Central memory CD8-positive, alpha-beta T cell (primary cell): Measurements from ENCODE around the gene KRCC1.
"Not testable (repeated sequence)": the region's sequence is repeated elsewhere in the genome, so short reads cannot be mapped to it uniquely, and the experiment has no call there.

Experiments used
- ATAC-seq: fragments of 150-1000 bp; cut with Tn5 transposase; replicated peaks from 2 replicates; pipeline ENCODE4 v1.10.0; 2022; ENCODE audit warnings: mild to moderate bottlenecking, moderate FRiP score, moderate number of reproducible peaks; ENCODE audit not compliant: poor library complexity, severe bottlenecking; ENCODE audit errors: extremely low read depth
- DNase-seq, 2 donors: peaks; one replicate each; pipeline ENCODE4 v3.0.0; 2021; ENCODE audit warnings: low spot score in 2 of 2
- H3K27ac Mint-ChIP-seq: one replicate; pipeline ENCODE4 v1.8.0; 2022; ENCODE audit warnings: low read depth, mild to moderate bottlenecking, moderate library complexity, mixed read lengths
- H3K27me3 Mint-ChIP-seq: one replicate; pipeline ENCODE4 v1.8.0; 2022; ENCODE audit warnings: mixed read lengths
- H3K36me3 Mint-ChIP-seq: one replicate; pipeline ENCODE4 v1.8.0; 2022; ENCODE audit warnings: mild to moderate bottlenecking, moderate library complexity, mixed read lengths; ENCODE audit not compliant: insufficient read depth
- H3K4me1 Mint-ChIP-seq: one replicate; pipeline ENCODE4 v1.8.0; 2022; ENCODE audit warnings: mixed read lengths
- H3K4me3 Mint-ChIP-seq: one replicate; pipeline ENCODE4 v1.8.0; 2022; ENCODE audit warnings: mild to moderate bottlenecking, moderate library complexity, mixed read lengths
- H3K9me3 Mint-ChIP-seq: one replicate; pipeline ENCODE4 v1.8.0; 2022; ENCODE audit warnings: mixed read lengths

Gene KRCC1

GRCh38 chr2:88053934-88054781 lies 1.4 kb downstream of the KRCC1 start:
- ATAC-seq = no peak
- Mint-ChIP-seq H3K4me3 (peak overlapping the region; percentile 91), H3K27me3 (no peaks in the 10 kb centered on the region), H3K4me1 (peaks cover 37% of the 10 kb centered on the region), H3K27ac (peak overlapping the region; percentile 96), H3K9me3 (no peaks in the 10 kb centered on the region), H3K36me3 (peaks cover 26% of the 10 kb centered on the region)
- DNase-seq = no peak

GRCh38 chr2:88053296-88053695 lies 2.3 kb downstream of the KRCC1 start:
- Mint-ChIP-seq H3K27me3 (no peaks in the 10 kb centered on the region), H3K36me3 (peaks cover 26% of the 10 kb centered on the region), H3K4me1 (peaks cover 37% of the 10 kb centered on the region), H3K27ac (peak overlapping the region; percentile 82), H3K4me3 (peak overlapping the region; percentile 91), H3K9me3 (no peaks in the 10 kb centered on the region)
- DNase-seq (no peak), ATAC-seq (no peak)

DNA sequence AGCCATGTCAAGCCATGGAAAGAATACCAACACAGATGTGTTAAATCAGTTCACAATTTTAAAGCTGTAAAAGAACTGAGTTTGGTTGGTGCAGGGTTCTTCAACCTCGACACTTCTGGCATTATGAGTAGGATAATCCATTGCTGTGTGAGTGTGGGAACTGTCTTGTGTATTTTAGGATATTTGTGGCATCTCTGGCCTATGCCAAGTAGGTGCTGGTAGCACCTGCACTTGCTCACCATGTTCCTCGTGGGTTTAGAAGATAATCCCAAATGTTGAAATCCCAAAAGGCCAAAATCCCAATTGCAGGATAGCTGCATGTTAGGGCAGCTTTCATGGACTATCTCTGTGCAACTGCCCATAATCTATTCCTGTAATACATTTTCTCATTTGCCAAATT lies 3.8 kb downstream of the KRCC1 start:
- peaks cover 37% of the 10 kb centered on the region for H3K4me1 Mint-ChIP-seq
- DNase-seq (no peak), ATAC-seq (no peak)
- peaks cover 26% of the 10 kb centered on the region for H3K36me3 Mint-ChIP-seq
- no peak overlapping the region for H3K4me3 Mint-ChIP-seq
- no peak overlapping the region for H3K27ac Mint-ChIP-seq
- H3K27me3 Mint-ChIP-seq = no peaks in the 10 kb centered on the region
- no peaks in the 10 kb centered on the region for H3K9me3 Mint-ChIP-seq

DNA sequence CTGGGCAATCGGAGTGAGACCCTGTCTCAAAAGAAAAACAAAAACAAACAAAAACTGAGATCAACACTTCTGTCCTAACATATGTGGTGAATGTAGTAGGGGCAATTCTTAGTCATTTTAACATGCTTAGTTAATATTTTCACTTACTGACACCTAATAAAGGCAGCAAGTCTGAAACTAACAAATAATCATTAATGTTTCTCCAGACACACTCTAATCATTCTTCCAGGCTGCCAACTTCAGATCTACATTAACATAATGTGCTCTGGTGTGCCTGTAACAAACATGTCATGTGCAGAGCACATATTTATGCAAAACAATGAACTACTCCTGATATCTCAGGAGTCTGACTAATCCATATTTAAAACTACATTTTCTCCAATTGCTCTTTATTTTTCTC lies 6.0 kb downstream of the KRCC1 start:
- Mint-ChIP-seq H3K27ac (no peak overlapping the region), H3K36me3 (peaks cover 11% of the 10 kb centered on the region), H3K27me3 (no peaks in the 10 kb centered on the region), H3K4me1 (peaks cover 38% of the 10 kb centered on the region), H3K9me3 (no peaks in the 10 kb centered on the region), H3K4me3 (no peak overlapping the region)
- ATAC-seq (no peak), DNase-seq (no peak)

DNA sequence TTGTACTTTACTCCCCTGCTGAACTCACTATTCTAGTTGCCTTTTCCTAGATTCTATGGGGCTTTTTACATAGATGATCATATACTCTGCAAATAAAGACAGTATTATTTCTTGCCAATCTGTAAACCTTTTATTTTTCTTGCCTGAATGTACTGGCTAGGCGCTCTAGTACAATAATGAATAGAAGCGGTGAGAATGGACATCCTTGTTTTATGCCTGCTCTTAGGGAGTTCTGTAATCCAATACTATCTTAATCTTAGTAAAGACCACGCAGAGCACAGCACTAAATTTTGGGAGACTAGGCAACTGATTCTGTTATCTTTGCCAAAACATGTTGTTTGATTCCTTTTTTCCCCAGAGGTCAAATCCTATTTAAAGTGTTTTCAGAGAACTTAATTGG lies 7.0 kb downstream of the KRCC1 start:
- Mint-ChIP-seq H3K27me3 (no peaks in the 10 kb centered on the region), H3K27ac (peak overlapping the region; percentile 25), H3K4me3 (no peak overlapping the region), H3K9me3 (no peaks in the 10 kb centered on the region), H3K4me1 (peaks cover 27% of the 10 kb centered on the region), H3K36me3 (peaks cover 10% of the 10 kb centered on the region)
- ATAC-seq (no peak), DNase-seq (no peak)

DNA sequence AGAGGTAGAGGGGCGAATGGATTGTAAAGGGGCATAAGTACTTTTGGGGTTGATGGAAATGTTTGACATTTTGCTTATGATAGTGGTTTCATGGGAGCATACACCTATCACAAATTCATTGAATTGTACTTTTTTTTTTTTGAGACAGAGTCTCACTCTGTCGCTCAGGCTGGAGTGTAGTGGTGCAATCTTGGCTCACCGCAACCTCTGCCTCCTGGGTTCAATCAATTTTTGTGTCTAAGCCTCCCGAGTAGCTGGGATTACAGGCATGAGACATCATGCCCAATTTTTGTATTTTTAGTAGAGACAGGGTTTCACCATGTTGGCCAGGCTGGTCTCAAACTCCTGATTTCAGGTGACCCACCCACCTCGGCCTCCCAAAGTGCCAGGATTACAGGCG lies 10.0 kb downstream of the KRCC1 start:
- Mint-ChIP-seq H3K27ac (peak overlapping the region; percentile 9), H3K4me1 (peaks cover 29% of the 10 kb centered on the region)
- not testable (repeated sequence) for H3K4me3 Mint-ChIP-seq

DNA sequence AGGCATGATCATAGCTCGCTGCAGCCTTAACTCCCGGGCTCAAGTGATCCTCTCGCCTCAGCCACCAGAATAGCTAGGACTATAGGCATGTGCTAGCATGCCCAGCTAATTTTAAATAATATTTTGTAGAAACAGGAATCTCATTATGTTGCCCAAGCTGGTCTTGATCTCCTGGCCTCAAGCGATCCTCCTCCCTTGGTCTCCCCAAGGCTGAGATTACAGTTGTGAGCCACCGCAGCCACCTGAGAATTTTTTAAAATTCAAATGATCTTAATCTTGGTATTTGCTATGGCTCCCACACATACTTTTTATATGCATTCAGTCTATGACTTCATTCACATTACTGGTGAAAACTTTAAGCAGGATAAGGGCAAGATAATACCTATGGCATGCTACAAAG lies 13.1 kb downstream of the KRCC1 start:
- Mint-ChIP-seq H3K4me3 (no peak overlapping the region), H3K36me3 (no peaks in the 10 kb centered on the region), H3K4me1 (peaks cover 35% of the 10 kb centered on the region), H3K9me3 (no peaks in the 10 kb centered on the region), H3K27ac (no peak overlapping the region), H3K27me3 (no peaks in the 10 kb centered on the region)
- no peak for ATAC-seq
- no peak for DNase-seq

More for the DNA sequence above, 10.0 kb downstream of the KRCC1 start:
- ATAC-seq, H3K27me3 Mint-ChIP-seq, H3K36me3 Mint-ChIP-seq, H3K9me3 Mint-ChIP-seq, DNase-seq: not testable (repeated sequence)

GRCh38 chr2:88038263-88039105 lies 17.1 kb downstream of the KRCC1 start:
- no peak overlapping the region for H3K4me3 Mint-ChIP-seq
- DNase-seq (no peak), ATAC-seq (no peak)
- peaks cover 4% of the 10 kb centered on the region for H3K36me3 Mint-ChIP-seq
- H3K9me3 Mint-ChIP-seq = no peaks in the 10 kb centered on the region
- peaks cover 30% of the 10 kb centered on the region for H3K4me1 Mint-ChIP-seq
- no peaks in the 10 kb centered on the region for H3K27me3 Mint-ChIP-seq
- peak overlapping the region; percentile 2 for H3K27ac Mint-ChIP-seq

GRCh38 chr2:88036606-88037005 lies 19.0 kb downstream of the KRCC1 start:
- H3K4me3 Mint-ChIP-seq = no peak overlapping the region
- no peaks in the 10 kb centered on the region for H3K27me3 Mint-ChIP-seq
- H3K27ac Mint-ChIP-seq = no peak overlapping the region
- ATAC-seq = no peak
- H3K9me3 Mint-ChIP-seq = no peaks in the 10 kb centered on the region
- H3K4me1 Mint-ChIP-seq = peaks cover 24% of the 10 kb centered on the region
- no peak for DNase-seq
- peaks cover 15% of the 10 kb centered on the region for H3K36me3 Mint-ChIP-seq

GRCh38 chr2:88036182-88036581 lies 19.4 kb downstream of the KRCC1 start:
- DNase-seq (no peak), ATAC-seq (no peak)
- Mint-ChIP-seq H3K27ac (no peak overlapping the region), H3K27me3 (no peaks in the 10 kb centered on the region), H3K9me3 (no peaks in the 10 kb centered on the region), H3K36me3 (peaks cover 17% of the 10 kb centered on the region), H3K4me1 (peaks cover 24% of the 10 kb centered on the region), H3K4me3 (no peak overlapping the region)

GRCh38 chr2:88032070-88032702 lies 23.4 kb downstream of the KRCC1 start:
- no peak overlapping the region for H3K27ac Mint-ChIP-seq
- H3K36me3 Mint-ChIP-seq = peaks cover 40% of the 10 kb centered on the region
- ATAC-seq (no peak), DNase-seq (no peak)
- H3K9me3 Mint-ChIP-seq = no peaks in the 10 kb centered on the region
- peaks cover 6% of the 10 kb centered on the region for H3K4me1 Mint-ChIP-seq
- no peaks in the 10 kb centered on the region for H3K27me3 Mint-ChIP-seq
- no peak overlapping the region for H3K4me3 Mint-ChIP-seq

DNA sequence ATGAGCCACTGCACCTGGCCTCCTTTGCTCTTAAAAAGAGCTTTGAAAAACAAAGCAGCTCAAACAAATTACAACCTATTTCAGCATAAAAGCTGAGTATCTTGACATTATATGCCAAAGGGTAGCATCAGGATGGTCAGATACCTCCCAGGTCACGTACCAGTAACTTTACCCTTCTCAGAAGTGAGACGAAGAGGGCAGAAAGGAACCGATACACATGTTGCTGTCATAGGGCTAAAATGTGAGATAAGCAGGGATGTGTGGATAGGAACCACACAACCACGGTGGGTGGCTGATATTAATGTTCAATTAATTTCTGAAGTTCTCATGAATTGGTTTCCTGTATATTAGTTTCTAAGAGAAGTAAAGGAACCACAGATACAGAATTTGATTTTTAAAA lies 26.7 kb downstream of the KRCC1 start:
- ATAC-seq = no peak
- Mint-ChIP-seq H3K27me3 (no peaks in the 10 kb centered on the region), H3K36me3 (peaks cover 42% of the 10 kb centered on the region), H3K27ac (no peak overlapping the region), H3K4me3 (no peak overlapping the region), H3K9me3 (no peaks in the 10 kb centered on the region), H3K4me1 (no peaks in the 10 kb centered on the region)
- DNase-seq = no peak
